Sigmoid colon (tissue), 4 donors: ENCODE data around the gene C6orf120.

ENCODE experiments used
- POLR2AphosphoS5 ChIP-seq, 4 donors: sonication (generic); formaldehyde crosslinking; IDR thresholded peaks; one replicate each; pipeline ENCODE4 v1.6.1; 2017; ENCODE audit warnings: antibody characterized with exemption in 4 of 4
- TF ChIP-seq, protein P1 (sequence below), 4 experiments: fragments of 450-650 bp in 3 of 4; fragments of 200-600 bp in 1 of 4; IDR thresholded peaks; one replicate each; pipeline ENCODE4 v1.5.1; 2016 to 2019; ENCODE audit warnings: antibody characterized with exemption in 4 of 4, mild to moderate bottlenecking in 3 of 4, moderate library complexity in 2 of 4

DNA sequence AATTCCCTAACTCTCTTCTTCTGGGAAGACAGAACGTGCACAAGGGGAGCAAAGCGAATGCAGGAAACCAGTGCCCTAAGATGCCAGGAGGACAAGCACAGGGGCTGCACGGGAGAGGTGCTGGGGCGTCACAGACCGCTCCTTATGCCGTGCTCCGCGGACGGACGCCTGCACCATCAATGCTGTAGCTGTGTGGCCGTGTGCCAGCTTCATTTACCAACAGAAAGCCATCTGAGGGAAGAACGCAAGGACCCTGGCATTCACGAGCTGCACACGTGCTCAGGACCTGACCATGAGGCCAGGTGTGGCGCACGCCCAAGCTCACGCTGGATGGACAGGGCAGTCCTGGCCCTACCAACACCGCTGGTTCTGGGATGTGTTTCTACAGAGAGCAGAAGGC lies 35.5 kb upstream of the C6orf120 start:
- TF ChIP-seq, protein P1, sequence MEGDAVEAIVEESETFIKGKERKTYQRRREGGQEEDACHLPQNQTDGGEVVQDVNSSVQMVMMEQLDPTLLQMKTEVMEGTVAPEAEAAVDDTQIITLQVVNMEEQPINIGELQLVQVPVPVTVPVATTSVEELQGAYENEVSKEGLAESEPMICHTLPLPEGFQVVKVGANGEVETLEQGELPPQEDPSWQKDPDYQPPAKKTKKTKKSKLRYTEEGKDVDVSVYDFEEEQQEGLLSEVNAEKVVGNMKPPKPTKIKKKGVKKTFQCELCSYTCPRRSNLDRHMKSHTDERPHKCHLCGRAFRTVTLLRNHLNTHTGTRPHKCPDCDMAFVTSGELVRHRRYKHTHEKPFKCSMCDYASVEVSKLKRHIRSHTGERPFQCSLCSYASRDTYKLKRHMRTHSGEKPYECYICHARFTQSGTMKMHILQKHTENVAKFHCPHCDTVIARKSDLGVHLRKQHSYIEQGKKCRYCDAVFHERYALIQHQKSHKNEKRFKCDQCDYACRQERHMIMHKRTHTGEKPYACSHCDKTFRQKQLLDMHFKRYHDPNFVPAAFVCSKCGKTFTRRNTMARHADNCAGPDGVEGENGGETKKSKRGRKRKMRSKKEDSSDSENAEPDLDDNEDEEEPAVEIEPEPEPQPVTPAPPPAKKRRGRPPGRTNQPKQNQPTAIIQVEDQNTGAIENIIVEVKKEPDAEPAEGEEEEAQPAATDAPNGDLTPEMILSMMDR (IDR thresholded peaks at IDR 0.05): no peak
- TF ChIP-seq POLR2AphosphoS5 (IDR thresholded peaks at IDR 0.05): no peak
